ENCODE measurements around the gene DCDC2C. TPM values are rescaled to one million over a fixed set of nuclear protein-coding genes. Genes with fewer than 3 reads are reported as not detected.

Gene DCDC2C
- total and polyA plus RNA-seq, 7 experiments from 2014 or later, result not detected

- Mint-ChIP-seq H3K27ac (no peak overlapping the region), H3K4me1 (peaks cover 0 to 1% (median 0%) of the 10 kb centered on the region in 7 donors), H3K4me3 (no peak overlapping the region), H3K27me3 (peaks cover 0 to 27% (median 19%) of the 10 kb centered on the region in 5 donors), H3K36me3 (no peaks in the 10 kb centered on the region), H3K9me3 (peaks cover 0 to 13% (median 0%) of the 10 kb centered on the region in 11 donors)
- DNase-seq, result no peak
- Histone ChIP-seq H3K4me1 (ENCODE audit: control insufficient read depth in 2 of 2, insufficient read depth in 2 of 2, low read length in 2 of 2) (no peaks in the 10 kb centered on the region), H3K27ac (ENCODE audit: low read depth, low read length) (no peak overlapping the region), H3K4me3 (ENCODE audit: low read length) (no peak overlapping the region), H3K9me3 (ENCODE audit: control insufficient read depth in 2 of 3, low read length in 3 of 3) (no peaks in the 10 kb centered on the region), H3K36me3 (ENCODE audit: control insufficient read depth in 2 of 3, insufficient read depth in 3 of 3, low read length in 3 of 3) (no peaks in the 10 kb centered on the region), H3K27me3 (ENCODE audit: control insufficient read depth in 2 of 2, insufficient read depth in 2 of 2, low read length in 2 of 2) (no peaks in the 10 kb centered on the region)
- peak; percentile 10 for ATAC-seq
- ChIA-PET POLR2A (no interaction called here), CTCF (no interaction called here)
- intact Hi-C loops (cut with micrococcal nuclease), result no loop called here
Measured at GRCh38 chr2:3755277-3755676, 51.9 kb downstream of the DCDC2C start.

- Histone ChIP-seq H3K4me1 (ENCODE audit: control insufficient read depth in 2 of 2, insufficient read depth in 2 of 2, low read length in 2 of 2) (no peaks in the 10 kb centered on the region), H3K4me3 (ENCODE audit: low read length) (no peak overlapping the region), H3K27ac (ENCODE audit: low read depth, low read length) (no peak overlapping the region), H3K36me3 (ENCODE audit: control insufficient read depth in 2 of 3, insufficient read depth in 3 of 3, low read length in 3 of 3) (no peaks in the 10 kb centered on the region), H3K9me3 (ENCODE audit: control insufficient read depth in 2 of 3, low read length in 3 of 3) (no peaks in the 10 kb centered on the region), H3K27me3 (ENCODE audit: control insufficient read depth in 2 of 2, insufficient read depth in 2 of 2, low read length in 2 of 2) (no peaks in the 10 kb centered on the region)
- H3K4me3 Mint-ChIP-seq, result no peak overlapping the region
- H3K27ac Mint-ChIP-seq, result no peak overlapping the region
- H3K27me3 Mint-ChIP-seq, result peaks cover 0 to 20% (median 18%) of the 10 kb centered on the region in 5 donors
- no peak for ATAC-seq
- peaks cover 0 to 1% (median 0%) of the 10 kb centered on the region in 7 donors for H3K4me1 Mint-ChIP-seq
- CTCF ChIA-PET, result interaction anchor here (0.6 kb wide), 1 partner anchor 1573 kb away, joined by 3 read pairs; no protein-coding TSS in a partner anchor
- DNase-seq, result no peak
- no peaks in the 10 kb centered on the region for H3K36me3 Mint-ChIP-seq
- H3K9me3 Mint-ChIP-seq, result peaks cover 0 to 13% (median 0%) of the 10 kb centered on the region in 11 donors
- POLR2A ChIA-PET, result no interaction called here
- intact Hi-C loops (cut with micrococcal nuclease), result no loop called here
Measured at GRCh38 chr2:3756306-3756705, 52.9 kb downstream of the DCDC2C start.

DNA sequence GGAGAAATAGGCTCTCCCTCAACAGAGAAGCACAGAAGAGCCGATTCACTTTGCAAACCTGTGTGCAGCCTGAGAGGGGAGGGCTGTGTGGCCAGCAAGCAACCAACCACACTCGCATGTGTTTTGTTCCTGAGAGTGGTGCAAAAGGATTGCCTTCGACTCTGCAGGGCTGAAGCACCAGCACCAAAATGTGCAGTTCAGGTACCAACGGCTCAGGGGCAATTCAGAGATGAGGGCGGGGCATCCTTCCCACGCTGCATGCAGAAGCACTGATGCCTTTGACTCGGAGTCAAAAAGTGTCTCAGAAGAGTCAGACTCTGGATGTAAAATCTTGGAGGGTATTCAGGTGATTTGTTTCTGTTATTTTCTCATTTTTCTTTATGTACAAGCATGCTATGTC is 55.5 kb downstream of the DCDC2C start:
- Histone ChIP-seq H3K27me3 (ENCODE audit: control insufficient read depth in 2 of 2, insufficient read depth in 2 of 2, low read length in 2 of 2) (no peaks in the 10 kb centered on the region), H3K36me3 (ENCODE audit: control insufficient read depth in 2 of 3, insufficient read depth in 3 of 3, low read length in 3 of 3) (no peaks in the 10 kb centered on the region), H3K4me1 (ENCODE audit: control insufficient read depth in 2 of 2, insufficient read depth in 2 of 2, low read length in 2 of 2) (no peaks in the 10 kb centered on the region), H3K27ac (ENCODE audit: low read depth, low read length) (no peak overlapping the region), H3K4me3 (ENCODE audit: low read length) (no peak overlapping the region), H3K9me3 (ENCODE audit: control insufficient read depth in 2 of 3, low read length in 3 of 3) (no peaks in the 10 kb centered on the region)
- Mint-ChIP-seq H3K9me3 (peaks cover 0 to 13% (median 0%) of the 10 kb centered on the region in 11 donors), H3K36me3 (no peaks in the 10 kb centered on the region), H3K27me3 (peaks cover 0 to 27% (median 22%) of the 10 kb centered on the region in 5 donors), H3K4me3 (no peak overlapping the region), H3K27ac (no peak overlapping the region), H3K4me1 (peaks cover 0 to 1% (median 0%) of the 10 kb centered on the region in 7 donors)
- ATAC-seq (no peak), DNase-seq (no peak)
- intact Hi-C loops (cut with micrococcal nuclease), result no loop called here
- POLR2A ChIA-PET, result no interaction called here
- CTCF ChIA-PET, result no interaction called here

DNA sequence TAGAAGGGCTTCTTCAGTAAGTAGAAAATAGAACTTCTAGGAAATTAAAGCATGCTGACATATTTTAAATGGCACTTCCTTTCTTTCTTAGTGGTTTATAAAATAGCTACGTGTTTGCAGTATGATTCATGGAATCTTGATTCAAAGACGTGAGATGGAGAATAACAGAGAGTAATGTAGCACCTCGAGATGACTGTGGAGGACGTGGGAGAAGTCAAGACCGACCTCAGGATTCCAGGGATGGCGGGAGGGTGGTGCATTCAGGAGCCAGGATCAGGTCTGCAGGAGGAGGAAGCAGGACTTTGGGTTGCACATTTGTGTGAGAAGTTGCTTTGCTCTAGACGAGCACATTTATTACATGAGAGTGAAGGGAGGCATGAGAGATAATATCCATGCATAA is 56.0 kb downstream of the DCDC2C start:
- Histone ChIP-seq H3K27ac (ENCODE audit: low read depth, low read length) (no peak overlapping the region), H3K36me3 (ENCODE audit: control insufficient read depth in 2 of 3, insufficient read depth in 3 of 3, low read length in 3 of 3) (no peaks in the 10 kb centered on the region), H3K9me3 (ENCODE audit: control insufficient read depth in 2 of 3, low read length in 3 of 3) (no peaks in the 10 kb centered on the region), H3K27me3 (ENCODE audit: control insufficient read depth in 2 of 2, insufficient read depth in 2 of 2, low read length in 2 of 2) (no peaks in the 10 kb centered on the region), H3K4me3 (ENCODE audit: low read length) (no peak overlapping the region), H3K4me1 (ENCODE audit: control insufficient read depth in 2 of 2, insufficient read depth in 2 of 2, low read length in 2 of 2) (no peaks in the 10 kb centered on the region)
- Mint-ChIP-seq H3K27me3 (peaks cover 0 to 31% (median 22%) of the 10 kb centered on the region in 5 donors), H3K4me3 (no peak overlapping the region), H3K36me3 (no peaks in the 10 kb centered on the region), H3K9me3 (peaks cover 0 to 13% (median 0%) of the 10 kb centered on the region in 11 donors), H3K27ac (no peak overlapping the region), H3K4me1 (peaks cover 0 to 1% (median 0%) of the 10 kb centered on the region in 7 donors)
- DNase-seq (no peak), ATAC-seq (no peak)
- intact Hi-C loops (cut with micrococcal nuclease), result no loop called here
- POLR2A ChIA-PET, result no interaction called here
- CTCF ChIA-PET, result no interaction called here

DNA sequence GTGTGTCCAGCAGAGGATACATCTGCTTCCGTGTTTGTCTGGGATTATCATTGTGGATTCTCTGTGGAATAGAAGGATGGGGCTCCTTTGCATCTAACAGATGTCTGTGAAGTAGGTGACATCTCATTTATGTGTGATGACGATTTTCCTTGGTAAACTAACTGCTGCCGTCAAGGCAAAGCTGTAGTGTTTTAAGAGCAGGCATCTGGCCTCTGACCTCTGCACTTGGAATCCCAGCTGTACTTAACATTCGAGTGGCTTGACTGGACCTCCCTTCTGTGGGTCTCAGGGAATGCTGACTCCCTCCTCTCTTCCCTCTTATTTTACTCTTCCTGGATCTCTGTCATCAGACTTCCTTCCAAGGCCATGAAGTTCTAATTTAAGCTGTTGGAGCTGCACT is 56.4 kb downstream of the DCDC2C start:
- H3K4me1 Mint-ChIP-seq, result peaks cover 0 to 1% (median 0%) of the 10 kb centered on the region in 7 donors
- DNase-seq (no peak), ATAC-seq (no peak)
- Histone ChIP-seq H3K4me3 (ENCODE audit: low read length) (no peak overlapping the region), H3K4me1 (ENCODE audit: control insufficient read depth in 2 of 2, insufficient read depth in 2 of 2, low read length in 2 of 2) (no peaks in the 10 kb centered on the region), H3K36me3 (ENCODE audit: control insufficient read depth in 2 of 3, insufficient read depth in 3 of 3, low read length in 3 of 3) (no peaks in the 10 kb centered on the region), H3K27me3 (ENCODE audit: control insufficient read depth in 2 of 2, insufficient read depth in 2 of 2, low read length in 2 of 2) (no peaks in the 10 kb centered on the region), H3K27ac (ENCODE audit: low read depth, low read length) (no peak overlapping the region), H3K9me3 (ENCODE audit: control insufficient read depth in 2 of 3, low read length in 3 of 3) (no peaks in the 10 kb centered on the region)
- no peaks in the 10 kb centered on the region for H3K36me3 Mint-ChIP-seq
- no peak overlapping the region for H3K27ac Mint-ChIP-seq
- ChIA-PET CTCF (no interaction called here), POLR2A (no interaction called here)
- peaks cover 0 to 10% (median 0%) of the 10 kb centered on the region in 11 donors for H3K9me3 Mint-ChIP-seq
- H3K27me3 Mint-ChIP-seq, result peaks cover 0 to 35% (median 22%) of the 10 kb centered on the region in 5 donors
- intact Hi-C loops (cut with micrococcal nuclease), result no loop called here
- H3K4me3 Mint-ChIP-seq, result no peak overlapping the region

DNA sequence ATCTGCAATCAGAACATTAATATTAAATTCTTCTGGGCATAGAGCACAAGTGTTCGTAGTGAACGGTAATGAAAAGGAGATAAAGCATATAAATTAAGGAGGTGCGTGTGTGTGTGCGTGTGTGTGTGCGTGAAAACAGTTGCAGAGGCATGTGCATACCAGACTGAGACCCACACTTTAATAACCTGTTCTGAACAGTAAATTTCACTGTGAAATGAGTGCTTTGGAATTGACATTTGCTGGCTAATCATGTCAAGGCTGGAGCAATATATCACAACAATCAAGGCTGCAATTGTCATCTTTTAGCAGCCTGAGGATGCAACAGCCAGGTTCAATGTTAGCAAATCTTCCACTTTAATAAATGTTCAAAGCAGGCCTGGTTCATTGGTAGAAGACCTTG is 57.9 kb downstream of the DCDC2C start:
- DNase-seq (no peak), ATAC-seq (no peak)
- peaks cover 0 to 1% (median 0%) of the 10 kb centered on the region in 7 donors for H3K4me1 Mint-ChIP-seq
- no peaks in the 10 kb centered on the region for H3K9me3 ChIP-seq (ENCODE audit: control insufficient read depth in 2 of 3, low read length in 3 of 3)
- no peak overlapping the region for H3K27ac ChIP-seq (ENCODE audit: low read depth, low read length)
- intact Hi-C loops (cut with micrococcal nuclease), result no loop called here
- POLR2A ChIA-PET, result no interaction called here
- CTCF ChIA-PET, result no interaction called here
- no peaks in the 10 kb centered on the region for H3K4me1 ChIP-seq (ENCODE audit: control insufficient read depth in 2 of 2, insufficient read depth in 2 of 2, low read length in 2 of 2)
- H3K27me3 Mint-ChIP-seq, result peaks cover 0 to 39% (median 28%) of the 10 kb centered on the region in 5 donors
- no peak overlapping the region for H3K27ac Mint-ChIP-seq
- H3K4me3 ChIP-seq (ENCODE audit: low read length), result no peak overlapping the region
- H3K36me3 ChIP-seq (ENCODE audit: control insufficient read depth in 2 of 3, insufficient read depth in 3 of 3, low read length in 3 of 3), result no peaks in the 10 kb centered on the region
- peaks cover 0 to 3% (median 0%) of the 10 kb centered on the region in 11 donors for H3K9me3 Mint-ChIP-seq
- H3K36me3 Mint-ChIP-seq, result no peaks in the 10 kb centered on the region
- no peaks in the 10 kb centered on the region for H3K27me3 ChIP-seq (ENCODE audit: control insufficient read depth in 2 of 2, insufficient read depth in 2 of 2, low read length in 2 of 2)
- no peak overlapping the region for H3K4me3 Mint-ChIP-seq

- H3K4me3 ChIP-seq (ENCODE audit: low read length), result no peak overlapping the region
- no peak for DNase-seq
- no peak overlapping the region for H3K27ac Mint-ChIP-seq
- H3K9me3 ChIP-seq (ENCODE audit: control insufficient read depth in 2 of 3, low read length in 3 of 3), result no peaks in the 10 kb centered on the region
- no peak overlapping the region for H3K27ac ChIP-seq (ENCODE audit: low read depth, low read length)
- peaks cover 0 to 3% (median 0%) of the 10 kb centered on the region in 11 donors for H3K9me3 Mint-ChIP-seq
- H3K36me3 Mint-ChIP-seq, result no peaks in the 10 kb centered on the region
- ChIA-PET POLR2A (no interaction called here), CTCF (no interaction called here)
- no peaks in the 10 kb centered on the region for H3K27me3 ChIP-seq (ENCODE audit: control insufficient read depth in 2 of 2, insufficient read depth in 2 of 2, low read length in 2 of 2)
- peaks cover 0 to 36% (median 24%) of the 10 kb centered on the region in 5 donors for H3K27me3 Mint-ChIP-seq
- H3K36me3 ChIP-seq (ENCODE audit: control insufficient read depth in 2 of 3, insufficient read depth in 3 of 3, low read length in 3 of 3), result no peaks in the 10 kb centered on the region
- no peaks in the 10 kb centered on the region for H3K4me1 ChIP-seq (ENCODE audit: control insufficient read depth in 2 of 2, insufficient read depth in 2 of 2, low read length in 2 of 2)
- no peak for ATAC-seq
- peaks cover 0 to 1% (median 0%) of the 10 kb centered on the region in 7 donors for H3K4me1 Mint-ChIP-seq
- intact Hi-C loops (cut with micrococcal nuclease), result no loop called here
- H3K4me3 Mint-ChIP-seq, result no peak overlapping the region
Measured at GRCh38 chr2:3762771-3763447, 59.5 kb downstream of the DCDC2C start.
